ENCODE results near the gene SPSB2. TPM values are rescaled to one million over a fixed set of nuclear protein-coding genes. Genes with fewer than 3 reads are reported as not detected.
"Not testable (repeated sequence)": the region's sequence is repeated elsewhere in the genome, so short reads cannot be mapped to it uniquely, and the experiment has no call there.

SPSB2 gene
- total RNA-seq, 2 donors from 2014 or later, result 34.6 to 36.5 TPM

GRCh38 chr12:6887460-6887859 lies 14.4 kb upstream of the SPSB2 start:
- Histone ChIP-seq H3K4me1 (ENCODE audit: control insufficient read depth, insufficient read depth, low read length) (peaks cover 7% of the 10 kb centered on the region), H3K27me3 (ENCODE audit: control insufficient read depth, insufficient read depth, low read length, poor library complexity, severe bottlenecking) (no peaks in the 10 kb centered on the region), H3K4me3 (ENCODE audit: low read length) (no peak overlapping the region), H3K9me3 (ENCODE audit: control insufficient read depth, low read length) (no peaks in the 10 kb centered on the region), H3K36me3 (ENCODE audit: control insufficient read depth, insufficient read depth, low read length) (peaks cover 26% of the 10 kb centered on the region), H3K9ac (ENCODE audit: extremely low read depth, low read length, poor library complexity, severe bottlenecking) (no peak overlapping the region), H3K27ac (ENCODE audit: low read depth, low read length) (no peak overlapping the region)
- 90 to 96% methylated on average over 7 to 8 of the region's 8 CpGs for WGBS, 2 experiments (ENCODE audit: insufficient coverage in 1 of 2, insufficient read length in 1 of 2)
- peaks cover 45% of the 10 kb centered on the region for H3K36me3 Mint-ChIP-seq (ENCODE audit: low read depth)
- no peaks in the 10 kb centered on the region for H3K27me3 Mint-ChIP-seq (ENCODE audit: insufficient read depth)
- H3K9me3 Mint-ChIP-seq, result peaks cover 10% of the 10 kb centered on the region
- H3K4me1 Mint-ChIP-seq, result peaks cover 53% of the 10 kb centered on the region
- H3K27ac Mint-ChIP-seq, result peak overlapping the region; percentile 93
- DNase-seq, result no peak
- H3K4me3 Mint-ChIP-seq, result peak overlapping the region; percentile 21
- TF ChIP-seq, protein P1, sequence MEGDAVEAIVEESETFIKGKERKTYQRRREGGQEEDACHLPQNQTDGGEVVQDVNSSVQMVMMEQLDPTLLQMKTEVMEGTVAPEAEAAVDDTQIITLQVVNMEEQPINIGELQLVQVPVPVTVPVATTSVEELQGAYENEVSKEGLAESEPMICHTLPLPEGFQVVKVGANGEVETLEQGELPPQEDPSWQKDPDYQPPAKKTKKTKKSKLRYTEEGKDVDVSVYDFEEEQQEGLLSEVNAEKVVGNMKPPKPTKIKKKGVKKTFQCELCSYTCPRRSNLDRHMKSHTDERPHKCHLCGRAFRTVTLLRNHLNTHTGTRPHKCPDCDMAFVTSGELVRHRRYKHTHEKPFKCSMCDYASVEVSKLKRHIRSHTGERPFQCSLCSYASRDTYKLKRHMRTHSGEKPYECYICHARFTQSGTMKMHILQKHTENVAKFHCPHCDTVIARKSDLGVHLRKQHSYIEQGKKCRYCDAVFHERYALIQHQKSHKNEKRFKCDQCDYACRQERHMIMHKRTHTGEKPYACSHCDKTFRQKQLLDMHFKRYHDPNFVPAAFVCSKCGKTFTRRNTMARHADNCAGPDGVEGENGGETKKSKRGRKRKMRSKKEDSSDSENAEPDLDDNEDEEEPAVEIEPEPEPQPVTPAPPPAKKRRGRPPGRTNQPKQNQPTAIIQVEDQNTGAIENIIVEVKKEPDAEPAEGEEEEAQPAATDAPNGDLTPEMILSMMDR (conservative IDR thresholded peaks at IDR 0.05), result no peak

GRCh38 chr12:6886206-6886999 lies 13.3 kb upstream of the SPSB2 start:
- H3K27me3 ChIP-seq (ENCODE audit: control insufficient read depth, insufficient read depth, low read length, poor library complexity, severe bottlenecking); DNase-seq; H3K27me3 Mint-ChIP-seq (ENCODE audit: insufficient read depth); H3K27ac ChIP-seq (ENCODE audit: low read depth, low read length); H3K4me1 ChIP-seq (ENCODE audit: control insufficient read depth, insufficient read depth, low read length); H3K4me3 ChIP-seq (ENCODE audit: low read length); H3K9me3 Mint-ChIP-seq; H3K9me3 ChIP-seq (ENCODE audit: control insufficient read depth, low read length): not testable (repeated sequence)
- 44 to 50% methylated on average over 2 to 9 of the region's 15 CpGs for WGBS, 2 experiments (ENCODE audit: insufficient coverage in 1 of 2, insufficient read length in 1 of 2)
- Histone ChIP-seq H3K36me3 (ENCODE audit: control insufficient read depth, insufficient read depth, low read length) (peaks cover 26% of the 10 kb centered on the region), H3K9ac (ENCODE audit: extremely low read depth, low read length, poor library complexity, severe bottlenecking) (peak overlapping the region; percentile 38)
- H3K4me3 Mint-ChIP-seq, result peak overlapping the region; percentile 48
- peaks cover 51% of the 10 kb centered on the region for H3K36me3 Mint-ChIP-seq (ENCODE audit: low read depth)
- H3K4me1 Mint-ChIP-seq, result peaks cover 50% of the 10 kb centered on the region
- peak overlapping the region; percentile 99 for H3K27ac Mint-ChIP-seq

DNA sequence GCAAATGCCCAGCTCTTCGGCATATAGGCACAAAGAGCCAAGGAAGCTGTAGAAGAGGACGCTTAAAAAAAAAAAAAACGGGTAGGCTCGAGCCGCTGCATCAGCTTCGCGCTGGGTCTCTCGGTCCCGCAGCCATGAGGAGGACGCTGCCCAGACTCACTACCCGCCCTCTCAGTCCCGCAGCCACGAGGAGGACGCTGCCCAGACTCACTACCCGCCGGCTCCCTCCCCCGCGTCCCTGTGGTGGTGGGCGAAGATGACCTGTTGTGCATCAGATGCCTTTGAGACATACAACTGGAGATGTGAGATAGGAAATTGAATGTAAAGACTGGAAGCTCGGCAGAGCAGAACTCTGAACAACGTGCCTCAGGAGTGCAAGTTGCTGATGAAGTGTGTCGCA lies 11.4 kb upstream of the SPSB2 start:
- Histone ChIP-seq H3K27me3 (ENCODE audit: control insufficient read depth, insufficient read depth, low read length, poor library complexity, severe bottlenecking) (no peaks in the 10 kb centered on the region), H3K9me3 (ENCODE audit: control insufficient read depth, low read length) (no peaks in the 10 kb centered on the region), H3K27ac (ENCODE audit: low read depth, low read length) (no peak overlapping the region), H3K9ac (ENCODE audit: extremely low read depth, low read length, poor library complexity, severe bottlenecking) (no peak overlapping the region), H3K36me3 (ENCODE audit: control insufficient read depth, insufficient read depth, low read length) (peaks cover 26% of the 10 kb centered on the region), H3K4me1 (ENCODE audit: control insufficient read depth, insufficient read depth, low read length) (peaks cover 4% of the 10 kb centered on the region), H3K4me3 (ENCODE audit: low read length) (no peak overlapping the region)
- Mint-ChIP-seq H3K9me3 (no peaks in the 10 kb centered on the region), H3K4me3 (no peak overlapping the region), H3K27ac (peak overlapping the region; percentile 14), H3K4me1 (peaks cover 41% of the 10 kb centered on the region), H3K36me3 (ENCODE audit: low read depth) (peaks cover 45% of the 10 kb centered on the region), H3K27me3 (ENCODE audit: insufficient read depth) (no peaks in the 10 kb centered on the region)
- TF ChIP-seq, protein P1 (conservative IDR thresholded peaks at IDR 0.05), result no peak
- 79 to 88% methylated on average over 16 to 22 of the region's 22 CpGs for WGBS, 2 experiments (ENCODE audit: insufficient coverage in 1 of 2, insufficient read length in 1 of 2)
- DNase-seq, result no peak

Data from endodermal cell (in vitro differentiated cells).